Brain pericyte (primary cell): ENCODE measurements around the gene ANK3.
A peak's percentile ranks its signal among the peaks of the same experiment; 100 is the strongest.

ENCODE experiments used
- DNase-seq: peaks from one replicate; pipeline ENCODE4 v3.0.0-alpha.2; 2012; ENCODE audit warnings: low read depth, low spot score

Gene ANK3

DNA sequence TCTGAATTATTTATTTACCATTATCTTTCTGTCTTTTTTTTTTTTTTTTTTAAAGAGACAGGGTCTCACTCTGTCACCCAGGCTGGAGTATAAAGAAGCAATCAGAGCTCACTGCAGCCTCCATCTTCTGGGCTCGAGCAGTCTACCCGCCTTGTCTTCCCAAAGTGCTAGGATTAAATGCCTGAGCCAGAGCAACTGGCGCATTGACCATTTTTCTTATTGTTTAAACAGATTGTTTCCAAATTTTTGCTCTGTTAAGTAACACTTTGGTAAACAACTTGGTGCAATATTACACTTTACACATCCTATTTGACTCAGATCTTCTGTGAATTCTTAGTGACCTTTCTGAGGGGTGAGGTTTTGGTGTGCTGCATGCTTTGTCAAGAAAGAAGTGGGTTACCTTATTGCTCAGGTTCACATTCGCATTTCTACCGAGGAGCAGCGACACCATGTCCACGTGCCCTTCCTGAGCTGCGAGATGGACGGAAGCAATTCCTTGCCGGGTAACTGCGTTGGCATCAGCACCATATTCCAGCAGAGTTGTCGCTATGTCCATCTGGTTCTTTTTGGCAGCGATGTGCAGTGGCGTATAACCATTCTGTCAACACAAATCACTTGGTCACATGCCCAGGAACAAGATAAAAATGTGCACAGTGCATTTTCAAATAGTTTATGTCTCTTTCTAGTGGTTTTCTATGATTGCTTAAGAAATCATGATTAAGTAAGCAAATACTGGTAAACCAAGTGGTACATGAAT is 203.2 kb downstream of the ANK3 start:
- DNase-seq = no peak

DNA sequence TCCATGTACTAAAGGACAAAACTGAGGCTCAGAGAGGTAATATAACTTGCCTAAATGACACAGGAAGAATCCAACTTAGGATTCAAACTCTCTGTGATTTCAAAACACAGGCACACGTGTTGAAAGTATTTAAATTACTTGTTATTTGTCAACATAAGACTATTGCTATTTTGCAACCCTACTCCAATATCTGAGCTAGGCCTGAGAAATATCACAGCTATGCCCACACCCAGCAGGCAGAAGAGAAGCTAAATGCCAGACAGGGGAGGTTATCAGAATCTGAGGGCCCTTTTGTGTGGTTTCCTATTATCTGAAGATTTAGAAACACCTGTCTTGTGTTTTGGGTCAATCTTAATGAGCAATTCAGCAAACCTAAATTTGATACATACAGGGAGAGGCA is 204.3 kb downstream of the ANK3 start:
- no peak for DNase-seq

- no peak for DNase-seq
These were observed 207.0 kb downstream of the ANK3 start for GRCh38 chr10:60182691-60183090.

DNA sequence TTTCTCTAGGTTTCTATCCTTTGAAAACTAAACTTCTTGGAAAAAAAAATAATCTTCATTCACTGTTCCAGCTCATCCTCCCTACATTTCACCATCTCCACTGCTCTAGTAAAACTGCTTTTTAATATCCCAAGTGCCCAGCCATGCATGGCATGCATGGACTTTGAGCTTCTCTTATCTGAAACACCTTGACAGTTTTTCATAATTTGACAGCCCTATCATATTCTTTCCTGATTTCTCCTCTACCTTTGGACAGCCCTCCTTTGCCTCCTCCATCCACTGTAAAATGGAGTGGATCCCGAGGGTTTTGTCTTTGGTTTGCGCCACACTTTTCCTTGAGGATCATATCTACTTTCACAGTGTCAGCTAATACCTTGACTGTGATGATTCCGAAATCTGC is 212.8 kb downstream of the ANK3 start:
- DNase-seq = no peak

DNA sequence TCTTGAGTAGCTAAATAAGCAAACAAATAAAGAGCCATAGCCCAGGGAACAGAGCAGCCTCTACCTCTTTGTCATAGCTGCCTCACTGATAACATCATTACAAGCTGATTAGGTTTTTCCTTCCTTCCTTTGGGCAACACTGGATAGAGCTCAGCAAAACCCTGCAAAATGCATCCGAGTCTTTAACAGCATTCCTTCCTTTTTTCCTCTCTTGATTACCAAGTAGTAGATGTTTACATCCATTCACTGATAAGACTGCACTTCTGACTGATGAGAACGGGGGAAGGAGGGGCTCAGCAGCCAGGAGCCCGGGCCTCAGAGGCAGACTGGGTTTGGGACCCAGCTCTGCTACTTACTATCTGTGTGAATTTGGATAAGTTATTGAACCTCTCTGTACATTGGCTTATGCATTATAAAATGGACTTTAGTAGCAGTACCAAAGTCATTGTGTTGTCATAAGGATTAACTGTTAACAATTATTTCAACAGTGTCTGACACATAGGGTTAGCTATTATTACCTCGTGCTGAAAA is 214.2 kb downstream of the ANK3 start:
- DNase-seq = no peak

GRCh38 chr10:60172363-60172990 is 217.2 kb downstream of the ANK3 start:
- DNase-seq = no peak

- DNase-seq = no peak
These were observed 218.2 kb downstream of the ANK3 start for GRCh38 chr10:60171436-60172013.

GRCh38 chr10:60170250-60170649 is 219.4 kb downstream of the ANK3 start:
- no peak for DNase-seq

GRCh38 chr10:60169111-60169510 is 220.6 kb downstream of the ANK3 start:
- no peak for DNase-seq

DNA sequence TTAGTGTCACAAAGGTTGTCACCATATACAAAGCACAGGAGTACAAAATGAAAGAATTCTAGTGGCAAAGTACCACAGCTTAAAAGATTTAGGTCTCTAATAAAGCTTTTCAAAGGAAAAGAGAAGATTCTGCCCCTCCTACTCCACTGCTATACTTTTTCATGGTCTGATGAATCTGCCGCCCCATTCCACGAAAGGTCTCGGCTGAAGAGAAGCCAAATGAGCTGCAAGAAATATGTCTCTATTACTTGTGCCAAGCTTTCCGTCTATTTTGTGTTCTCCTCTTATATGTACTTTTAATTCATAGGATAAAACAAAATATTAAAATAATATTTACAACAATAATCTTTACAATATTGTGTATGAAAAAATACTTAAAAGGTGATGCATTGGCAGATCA is 222.6 kb downstream of the ANK3 start:
- DNase-seq = no peak

- DNase-seq = no peak
These were observed 225.9 kb downstream of the ANK3 start for GRCh38 chr10:60163786-60164185.

GRCh38 chr10:60162631-60163030 is 227.0 kb downstream of the ANK3 start:
- DNase-seq = no peak

DNA sequence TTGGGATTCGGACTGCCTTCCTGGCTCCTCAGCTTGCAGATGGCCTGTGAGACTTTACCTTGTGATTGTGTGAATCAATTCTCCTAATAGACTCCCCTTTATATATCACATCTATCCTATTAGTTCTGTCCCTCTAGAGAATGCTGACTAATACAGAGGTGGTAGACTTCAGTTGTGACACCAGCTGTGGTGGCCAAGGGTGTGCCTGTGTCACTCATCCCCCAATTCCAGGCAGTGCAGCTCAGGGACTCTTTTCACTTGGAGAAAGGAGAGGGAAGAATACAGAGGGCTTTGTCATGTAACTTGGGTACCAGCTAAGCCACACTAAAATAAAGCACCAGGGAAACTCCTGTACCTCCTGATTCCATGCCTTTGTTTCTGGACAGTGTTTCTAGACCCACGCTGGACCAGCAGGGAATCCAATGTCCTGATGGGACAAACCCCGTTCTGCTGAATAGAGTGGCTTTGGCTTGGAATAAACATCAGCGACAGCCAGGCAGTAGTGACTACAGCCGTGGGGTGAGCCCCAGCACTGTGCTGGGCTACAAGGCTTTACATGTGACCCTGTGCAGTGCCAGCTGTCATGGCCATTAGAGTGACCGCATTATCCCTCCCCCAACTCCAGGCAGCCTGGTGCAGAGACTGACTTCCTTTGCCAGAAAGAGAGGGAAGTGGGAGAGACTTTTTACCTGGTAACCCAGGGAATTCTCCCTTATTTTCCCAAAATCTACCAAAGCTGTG is 233.6 kb downstream of the ANK3 start:
- DNase-seq = no peak

DNA sequence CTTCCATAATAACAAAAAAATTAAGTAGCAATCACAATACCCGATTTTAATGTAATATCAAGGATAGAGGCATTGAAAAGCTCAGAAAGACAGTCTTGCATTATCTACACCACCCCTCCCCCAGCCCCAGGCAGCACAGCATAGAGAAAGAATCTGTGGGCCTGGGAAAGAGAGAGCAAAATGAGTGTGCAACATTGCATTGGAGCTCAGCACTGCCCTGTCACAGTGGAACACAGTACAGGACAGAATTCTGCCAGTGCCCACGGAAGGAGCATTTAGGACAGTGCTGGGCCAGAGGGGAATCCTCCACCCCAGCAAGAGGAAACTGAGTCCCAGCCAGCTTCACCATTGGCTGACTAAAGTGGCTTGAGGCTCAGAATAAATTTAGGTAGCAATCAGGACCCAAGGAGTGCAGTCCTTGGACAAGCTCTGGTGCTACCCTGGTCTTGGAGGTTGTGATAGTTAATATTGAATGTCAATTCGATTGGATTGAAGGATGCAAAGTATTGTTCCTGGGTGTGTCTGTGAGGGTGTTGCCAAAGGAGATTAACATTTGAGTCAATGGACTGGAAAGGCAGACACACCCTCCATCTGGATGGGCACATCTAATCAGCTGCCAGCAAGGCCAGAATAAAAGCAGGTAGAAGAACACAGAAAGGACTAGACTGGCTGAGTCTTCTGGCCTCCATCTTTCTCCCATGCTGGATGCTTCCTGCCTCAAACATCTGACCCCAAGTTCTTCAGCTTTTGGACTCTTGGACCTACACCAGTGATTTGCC is 234.4 kb downstream of the ANK3 start:
- DNase-seq = no peak

- DNase-seq = no peak
These were observed 240.7 kb downstream of the ANK3 start for GRCh38 chr10:60149003-60149402.

DNA sequence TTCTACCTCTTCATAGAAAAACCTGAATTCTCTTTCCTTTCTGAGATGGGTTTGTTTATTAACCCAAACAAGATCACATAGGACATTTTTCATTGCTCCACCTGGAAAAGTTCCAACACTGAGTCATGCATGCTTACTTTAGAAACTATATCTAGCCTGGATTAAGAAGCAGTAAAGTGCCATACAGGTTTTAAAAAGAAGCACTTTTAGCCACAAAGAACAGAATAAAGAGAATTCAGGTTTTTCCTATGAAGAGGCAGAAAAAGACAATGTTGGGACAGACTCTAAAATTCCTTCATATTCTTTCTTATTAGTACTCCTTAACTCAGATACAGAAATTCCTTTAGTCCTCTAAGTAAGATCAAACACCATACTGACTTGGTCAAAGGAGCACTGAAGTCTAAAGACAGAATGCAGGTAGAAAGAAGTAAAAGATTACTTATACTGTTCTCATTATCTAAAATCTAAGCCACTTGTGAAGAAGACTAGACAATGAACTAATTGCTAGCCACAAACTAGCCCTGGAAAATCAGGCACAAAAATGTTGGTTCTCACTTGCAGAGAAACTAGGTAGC is 241.3 kb downstream of the ANK3 start:
- peak; percentile 40 for DNase-seq

DNA sequence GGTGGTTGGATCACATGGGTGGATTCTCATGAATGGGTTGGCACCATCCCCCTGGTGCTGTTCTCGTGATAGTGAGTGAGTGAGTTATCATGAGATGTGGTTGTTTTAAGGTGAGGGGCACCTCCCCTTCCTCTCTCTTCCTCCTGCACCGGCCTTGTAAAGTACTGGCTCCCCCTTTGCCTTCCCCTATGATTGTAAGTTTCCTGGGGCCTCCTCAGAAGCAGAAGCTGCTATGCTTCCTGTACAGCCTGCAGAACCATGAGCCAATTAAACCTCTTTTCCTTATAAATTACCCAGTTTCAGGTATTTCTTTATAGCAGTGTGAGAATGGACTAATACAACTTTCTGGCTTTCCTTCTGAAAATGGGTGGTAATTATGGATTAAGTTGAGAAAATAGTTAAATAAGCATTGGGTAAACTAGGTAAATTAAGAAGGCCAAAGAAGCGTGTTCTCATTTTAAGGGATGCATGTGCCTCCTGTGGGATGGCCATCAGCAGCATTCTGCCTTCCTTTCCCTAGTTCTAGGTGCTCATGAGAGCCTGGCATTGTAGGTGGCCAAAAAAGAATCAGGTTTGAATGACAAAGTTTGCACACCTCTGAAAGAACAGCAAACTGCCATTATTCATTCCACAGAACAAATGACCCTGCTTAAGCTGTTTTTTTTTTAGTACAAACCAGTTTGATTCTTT is 242.0 kb downstream of the ANK3 start:
- no peak for DNase-seq

DNA sequence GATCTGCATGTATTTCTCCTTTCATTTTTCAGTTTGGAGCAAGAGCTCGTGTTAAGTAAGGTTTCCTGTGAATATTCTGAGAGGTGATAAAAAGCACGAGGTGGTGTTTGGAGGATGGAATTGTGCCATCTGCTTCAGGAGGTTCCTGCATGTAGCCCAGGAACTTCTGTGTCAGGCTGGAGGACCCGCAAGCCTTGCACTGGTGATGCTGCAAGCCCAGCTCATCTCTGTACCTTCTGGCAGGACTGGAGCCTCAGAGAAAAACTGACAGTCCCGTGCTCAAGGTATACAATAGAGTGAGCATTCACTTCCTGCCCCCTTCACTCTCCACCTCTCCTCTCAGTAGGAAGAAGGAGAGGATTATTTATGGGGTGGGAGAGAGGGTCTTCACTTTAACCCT is 242.7 kb downstream of the ANK3 start:
- no peak for DNase-seq

DNA sequence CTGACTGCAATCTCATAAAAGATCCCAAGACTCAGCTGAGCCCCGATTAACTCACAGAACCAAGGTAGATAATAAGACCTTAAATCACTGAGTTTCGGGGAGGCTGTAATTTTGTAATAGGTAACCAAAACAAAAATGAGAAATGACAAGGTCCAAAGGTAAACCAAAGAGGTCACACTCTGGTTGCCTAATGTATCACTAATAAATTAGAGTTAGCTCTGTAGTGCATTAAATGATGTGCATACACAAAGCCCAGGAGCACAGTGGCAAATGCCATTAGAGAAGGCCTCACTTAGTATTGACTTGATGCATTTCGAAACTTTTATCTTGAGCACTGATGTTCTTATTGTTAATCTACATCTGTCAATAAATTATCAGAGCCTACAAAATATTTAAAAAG is 245.6 kb downstream of the ANK3 start:
- no peak for DNase-seq

DNA sequence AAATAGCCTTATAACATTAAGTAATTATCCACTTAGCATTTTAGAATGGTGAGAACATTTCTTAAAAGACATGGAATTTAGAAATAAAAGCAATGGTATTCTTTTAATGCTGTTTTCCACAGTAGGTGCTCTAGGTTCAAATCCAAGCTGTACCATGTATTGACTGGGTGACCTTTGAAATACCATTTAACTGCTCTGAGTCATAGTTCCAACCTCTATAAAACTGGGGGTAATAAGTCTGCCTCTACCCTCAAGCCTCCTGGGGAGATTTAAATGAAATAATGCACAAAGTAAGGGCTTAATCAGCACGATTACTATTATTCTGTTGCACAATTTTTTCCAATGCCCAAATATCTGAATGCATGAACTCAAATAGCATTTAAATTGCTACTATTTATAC is 246.9 kb downstream of the ANK3 start:
- DNase-seq = no peak
